ENCODE measurements around the gene VWF.

The VWF gene

GRCh38 chr12:6058481-6059161, 65.8 kb downstream of the VWF start:
- no peak for DNase-seq (ENCODE audit: low read depth)

DNA sequence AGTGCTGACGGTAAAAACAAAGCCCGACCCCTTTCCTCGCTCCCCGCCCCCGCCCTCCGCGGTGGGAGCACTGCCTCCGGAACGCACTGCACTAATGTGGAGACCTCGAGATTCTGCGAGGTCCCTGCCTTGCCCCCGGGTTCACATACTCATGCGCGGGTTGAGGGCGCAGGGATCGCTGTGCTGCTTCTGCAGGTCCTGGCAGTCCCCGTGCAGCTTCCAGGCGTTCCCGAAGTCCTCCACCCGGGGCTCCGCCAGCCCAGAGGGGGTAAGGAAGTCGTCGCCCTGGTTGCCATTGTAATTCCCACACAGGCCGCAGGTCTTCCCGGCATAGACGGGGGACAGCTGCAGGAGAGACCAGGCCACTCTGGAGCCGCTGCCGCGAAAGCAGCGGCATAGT, 66.8 kb downstream of the VWF start:
- DNase-seq (ENCODE audit: low read depth): no peak

DNA sequence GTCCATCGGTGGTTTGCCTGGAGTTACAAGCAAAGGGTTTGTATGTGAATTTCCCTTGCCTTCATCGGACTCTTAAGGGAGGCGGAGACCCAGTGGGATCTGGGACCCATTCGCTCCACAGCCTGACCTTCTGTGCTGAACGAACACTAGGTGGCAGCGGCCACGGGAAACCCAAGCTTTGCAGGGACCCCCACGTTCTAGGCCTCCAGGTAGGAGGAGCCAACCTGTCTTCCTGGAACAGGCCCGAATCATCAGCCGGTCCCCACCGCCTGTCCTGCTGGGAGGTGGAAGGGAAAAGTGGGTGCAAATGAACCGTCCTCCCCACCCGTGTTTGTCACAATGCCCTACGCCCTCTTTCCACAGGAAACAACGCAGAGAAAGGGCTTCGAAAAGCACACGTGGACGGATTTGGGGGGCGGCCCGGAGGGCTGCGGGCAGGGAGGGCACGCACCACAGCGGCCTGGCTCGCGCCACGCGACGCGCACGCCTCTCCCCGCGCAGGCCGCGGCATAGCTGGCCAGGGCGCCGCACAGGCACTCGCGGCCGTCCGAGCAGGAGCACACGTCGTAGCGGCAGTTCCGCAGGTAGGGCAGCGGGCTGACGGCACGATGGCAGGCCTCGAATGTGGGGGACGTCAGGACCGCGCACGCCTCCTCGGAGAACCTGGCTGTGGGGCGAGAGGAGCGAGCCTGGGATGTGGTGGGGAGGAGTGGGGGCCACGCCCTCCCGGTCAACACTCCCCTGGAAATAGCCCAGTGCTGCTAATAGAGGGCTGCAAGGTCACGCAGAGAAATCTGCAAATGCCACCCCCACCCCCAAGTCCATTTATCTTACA, 67.8 kb downstream of the VWF start:
- peak; percentile 37 for DNase-seq (ENCODE audit: low read depth)

GRCh38 chr12:6053541-6053940, 70.9 kb downstream of the VWF start:
- DNase-seq (ENCODE audit: low read depth): no peak

DNA sequence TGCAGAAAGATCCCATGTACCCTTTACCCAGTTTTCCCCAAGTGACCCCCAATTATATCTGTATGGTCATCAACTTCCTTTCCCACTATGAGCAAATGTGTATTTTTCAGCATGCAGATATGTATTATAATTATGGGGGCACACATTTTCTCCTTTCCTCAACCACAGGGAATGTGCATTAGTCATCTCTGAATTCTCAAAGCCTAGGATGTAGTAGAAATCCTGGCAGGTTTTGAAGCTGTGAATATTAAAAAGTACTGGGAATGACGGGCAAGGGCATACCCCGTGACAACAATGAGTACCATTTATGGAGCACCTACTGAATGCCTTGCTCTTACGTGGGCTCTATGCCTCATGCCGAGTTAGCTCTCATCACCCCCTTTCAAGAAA, 71.5 kb downstream of the VWF start:
- no peak for DNase-seq (ENCODE audit: low read depth)

DNA sequence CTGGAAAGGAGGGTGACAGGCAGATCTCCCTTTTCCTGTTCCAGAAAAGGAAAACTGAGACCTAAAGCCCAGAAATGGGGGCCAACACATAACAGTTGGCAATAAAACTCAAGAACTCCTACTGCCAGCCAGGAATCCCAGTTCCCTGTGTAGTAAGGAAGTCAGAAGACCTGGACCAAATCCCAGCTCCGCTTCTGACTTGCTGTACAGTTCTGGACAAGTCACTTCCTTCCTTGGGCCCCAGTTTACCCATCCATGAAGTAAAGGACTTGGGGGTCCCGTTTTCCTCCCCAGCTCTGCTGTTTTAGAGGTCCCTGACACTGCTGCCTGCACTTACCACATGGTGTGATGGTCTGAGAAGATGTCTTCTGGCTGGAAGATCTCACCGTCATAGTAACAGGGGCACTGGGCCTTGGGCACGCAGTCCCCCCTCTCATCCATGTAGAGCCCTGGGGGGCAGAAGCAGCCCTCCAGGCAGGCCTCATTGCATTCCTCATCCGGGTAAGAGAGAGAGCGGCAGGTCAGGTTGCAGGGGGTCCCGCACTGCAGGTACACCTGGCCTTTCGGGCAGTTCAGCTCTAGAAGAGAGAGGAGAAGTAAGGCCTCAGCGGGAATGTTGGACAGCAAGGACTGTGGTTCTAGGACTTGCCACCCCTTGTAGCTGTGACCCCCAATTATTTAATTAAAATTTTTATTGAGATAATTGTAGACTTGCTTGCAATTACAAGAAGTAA, 72.1 kb downstream of the VWF start:
- no peak for DNase-seq (ENCODE audit: low read depth)

- DNase-seq (ENCODE audit: low read depth): no peak
These were observed 74.5 kb downstream of the VWF start for GRCh38 chr12:6049992-6050391.

GRCh38 chr12:6049587-6049986, 74.9 kb downstream of the VWF start:
- DNase-seq (ENCODE audit: low read depth): no peak

- no peak for DNase-seq (ENCODE audit: low read depth)
These were observed 76.9 kb downstream of the VWF start for GRCh38 chr12:6047249-6048237.

DNA sequence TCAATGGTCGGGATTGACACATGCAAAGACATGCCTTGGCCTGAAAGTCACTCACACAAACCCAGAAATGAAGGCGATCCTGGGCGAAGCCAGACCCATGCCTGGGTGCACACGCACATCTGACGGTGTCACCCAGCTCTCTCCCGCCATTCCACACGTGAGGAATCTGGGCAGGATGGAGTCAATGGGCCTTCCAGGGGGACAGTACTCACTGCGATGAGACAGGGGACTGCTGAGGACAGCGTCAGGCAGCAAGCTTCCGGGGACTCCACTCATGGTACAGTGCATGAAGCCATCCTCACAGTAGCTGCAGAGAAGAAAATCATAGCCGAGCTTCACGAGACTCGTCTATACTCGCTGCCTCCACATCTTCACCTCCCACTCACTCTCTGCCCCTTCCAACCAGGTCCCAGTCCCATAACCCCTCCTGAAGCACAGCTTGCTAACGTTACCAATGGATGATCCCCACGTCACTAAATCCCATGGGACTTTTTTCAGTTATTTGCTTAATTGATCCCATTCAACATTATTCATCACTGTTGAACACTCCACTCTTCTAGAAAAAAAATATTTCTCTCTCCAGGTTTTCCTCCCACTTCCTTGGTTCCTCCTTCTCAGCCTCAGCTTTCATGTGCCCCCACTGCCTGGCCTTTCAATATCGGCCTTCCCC, 77.8 kb downstream of the VWF start:
- DNase-seq (ENCODE audit: low read depth): no peak

DNA sequence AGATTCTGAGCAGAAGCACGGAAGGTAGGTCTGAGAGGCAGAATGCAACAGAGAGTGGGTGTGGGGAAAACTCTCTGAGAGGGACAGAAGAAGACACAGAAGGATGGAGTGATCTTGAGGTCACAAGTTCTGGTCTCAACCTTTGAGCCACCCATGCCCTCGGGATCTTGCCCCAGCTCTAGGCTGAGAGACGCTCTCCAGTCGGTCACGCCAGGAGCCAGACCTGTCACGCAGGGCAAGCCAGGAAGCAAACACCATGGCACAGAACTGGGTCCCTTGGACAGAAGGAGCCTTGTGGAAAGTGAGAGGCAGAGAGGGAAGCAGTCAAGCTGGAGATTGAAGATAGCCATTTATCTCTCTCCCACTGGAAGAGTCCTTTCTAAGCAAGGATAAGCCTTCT, 79.0 kb downstream of the VWF start:
- DNase-seq (ENCODE audit: low read depth): no peak

GRCh38 chr12:6044082-6044481, 80.4 kb downstream of the VWF start:
- no peak for DNase-seq (ENCODE audit: low read depth)

GRCh38 chr12:6042446-6042845, 82.0 kb downstream of the VWF start:
- DNase-seq (ENCODE audit: low read depth): no peak

- DNase-seq (ENCODE audit: low read depth): no peak
These were observed 82.6 kb downstream of the VWF start for GRCh38 chr12:6041891-6042290.

GRCh38 chr12:6040815-6041214, 83.7 kb downstream of the VWF start:
- no peak for DNase-seq (ENCODE audit: low read depth)

GRCh38 chr12:6039894-6040601, 84.4 kb downstream of the VWF start:
- DNase-seq (ENCODE audit: low read depth): no peak

DNA sequence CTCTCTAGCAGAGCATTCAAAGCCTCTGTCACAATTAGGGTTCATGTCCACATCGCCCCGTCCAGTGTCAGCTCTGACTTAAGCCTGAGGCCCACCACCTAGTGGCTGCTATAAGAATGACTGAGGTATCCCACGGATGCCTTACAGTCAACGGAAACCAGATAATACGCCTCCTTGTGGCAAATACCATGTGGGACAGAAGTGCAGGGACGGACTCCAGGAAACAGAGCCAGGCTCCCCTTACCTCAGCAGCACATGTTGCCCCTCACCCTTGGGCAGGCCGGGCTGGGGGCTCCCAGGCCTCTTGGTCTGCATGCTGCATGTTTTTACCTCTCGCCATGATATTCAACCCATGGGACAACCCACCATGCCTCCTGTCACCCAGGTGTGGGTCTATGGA, 86.3 kb downstream of the VWF start:
- no peak for DNase-seq (ENCODE audit: low read depth)

DNA sequence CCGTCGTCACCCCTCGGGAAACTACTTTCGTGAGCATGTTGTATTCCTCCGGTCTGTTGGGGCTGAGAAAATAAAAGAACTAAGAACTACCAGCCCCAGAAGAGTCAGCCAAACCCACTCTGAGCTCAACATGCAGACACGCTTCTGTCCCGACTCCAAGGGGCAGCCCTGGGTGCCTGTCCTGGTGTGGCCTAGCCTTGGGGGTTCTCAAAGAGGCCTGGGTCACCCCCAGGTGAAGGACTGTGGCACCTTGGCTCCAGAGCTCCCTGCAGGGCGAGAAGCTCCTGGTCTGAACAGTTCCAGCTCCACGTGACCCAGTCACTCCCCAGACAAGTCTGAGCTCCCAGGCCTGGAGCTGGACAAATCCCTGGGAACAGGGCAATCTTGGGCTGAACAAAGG, 87.0 kb downstream of the VWF start:
- DNase-seq (ENCODE audit: low read depth): no peak

DNA sequence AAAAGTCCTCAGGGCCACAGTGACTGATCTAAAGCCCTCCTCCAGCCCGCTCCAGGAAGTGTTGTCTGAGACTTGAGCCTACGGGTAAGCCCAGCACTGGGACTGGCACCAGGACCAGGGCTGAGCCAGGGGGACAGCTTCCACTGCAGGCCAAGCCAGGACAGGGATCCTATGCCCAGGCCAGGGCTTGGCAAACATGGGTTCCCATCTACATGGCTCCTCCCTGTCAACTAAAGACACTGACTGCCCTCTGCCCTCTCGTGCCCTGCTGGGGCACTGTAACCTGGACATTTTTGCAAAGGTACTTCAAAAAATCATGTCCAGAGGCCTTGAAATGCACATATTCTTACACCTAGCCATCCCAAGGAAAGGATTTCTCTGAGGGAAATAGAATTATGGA, 88.0 kb downstream of the VWF start:
- no peak for DNase-seq (ENCODE audit: low read depth)

GRCh38 chr12:6034596-6034995, 89.9 kb downstream of the VWF start:
- no peak for DNase-seq (ENCODE audit: low read depth)

DNA sequence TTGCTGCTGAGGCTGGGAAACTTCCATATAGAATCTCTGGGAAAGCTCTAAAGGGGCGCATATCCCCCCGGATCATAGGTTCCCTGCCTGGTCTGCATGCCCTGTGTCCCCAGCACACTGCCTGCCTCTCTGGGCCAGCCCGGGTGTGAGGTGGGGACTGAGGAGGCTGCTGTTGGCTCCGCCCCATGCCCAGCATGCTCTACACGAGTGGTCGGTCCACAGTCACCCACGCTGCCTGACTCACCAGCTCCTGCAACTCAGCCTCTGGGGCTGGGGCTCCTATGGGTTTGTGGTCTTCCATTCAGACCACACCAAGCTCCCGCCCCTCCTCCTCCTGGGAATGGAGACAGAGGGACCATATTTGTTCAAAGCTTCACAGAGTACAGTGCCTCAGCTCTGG, 90.9 kb downstream of the VWF start:
- DNase-seq (ENCODE audit: low read depth): no peak
